ENCODE results near the gene SOX18.
"Not testable (repeated sequence)": the region's sequence is repeated elsewhere in the genome, so short reads cannot be mapped to it uniquely, and the experiment has no call there.

SOX18 gene

DNA sequence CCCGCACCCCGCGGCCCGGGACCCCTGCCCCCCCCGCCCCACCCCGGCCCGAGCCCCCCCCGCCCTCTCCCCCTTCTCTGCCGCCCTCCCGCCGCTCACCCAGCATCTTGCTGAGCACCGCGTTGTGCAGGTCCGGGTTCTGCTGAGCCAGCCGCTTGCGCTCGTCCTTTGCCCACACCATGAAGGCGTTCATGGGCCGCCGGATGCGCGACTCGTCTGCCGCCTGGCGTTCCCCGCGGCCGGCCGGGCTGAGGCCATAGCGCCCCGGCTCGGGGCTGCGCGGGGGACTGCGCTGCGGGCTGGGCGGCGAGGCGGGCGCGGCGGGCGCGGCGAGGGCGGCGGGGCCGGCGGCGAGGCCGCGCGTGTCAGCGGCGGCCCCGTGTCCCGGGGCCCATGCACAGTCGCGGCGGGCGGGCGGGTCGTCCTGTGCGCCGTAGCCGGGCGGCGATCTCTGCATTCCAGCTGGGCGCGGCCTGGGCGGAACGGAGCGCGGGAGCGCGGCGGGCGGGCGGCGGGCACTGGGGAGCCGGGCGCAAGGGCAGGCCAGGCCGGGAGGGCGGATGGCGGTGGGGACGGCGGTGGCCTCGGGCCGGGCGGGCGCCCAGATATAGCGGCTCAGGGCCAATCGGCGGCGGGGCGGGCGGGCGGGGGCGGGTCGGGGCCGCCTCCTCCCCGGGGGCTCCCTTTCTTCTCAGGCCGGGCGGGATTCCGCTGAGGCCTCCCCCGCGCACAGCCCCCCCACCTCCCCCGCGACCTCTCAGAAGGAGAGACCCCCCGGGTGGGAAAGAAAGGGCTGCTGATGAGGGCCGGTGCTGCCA lies at the start of gene SOX18:
SOX18 (minus strand) TSS at position 580 of the 818 bp plus-strand sequence; CDS start at position 457, 123 bp downstream.
- no peak for DNase-seq (ENCODE audit: low read depth, low spot score)

GRCh38 chr20:64098471-64099013 lies 49.1 kb upstream of the SOX18 start:
- DNase-seq (ENCODE audit: low read depth, low spot score) = no peak

GRCh38 chr20:64096535-64096934 lies 47.1 kb upstream of the SOX18 start:
- no peak for DNase-seq (ENCODE audit: low read depth, low spot score)

DNA sequence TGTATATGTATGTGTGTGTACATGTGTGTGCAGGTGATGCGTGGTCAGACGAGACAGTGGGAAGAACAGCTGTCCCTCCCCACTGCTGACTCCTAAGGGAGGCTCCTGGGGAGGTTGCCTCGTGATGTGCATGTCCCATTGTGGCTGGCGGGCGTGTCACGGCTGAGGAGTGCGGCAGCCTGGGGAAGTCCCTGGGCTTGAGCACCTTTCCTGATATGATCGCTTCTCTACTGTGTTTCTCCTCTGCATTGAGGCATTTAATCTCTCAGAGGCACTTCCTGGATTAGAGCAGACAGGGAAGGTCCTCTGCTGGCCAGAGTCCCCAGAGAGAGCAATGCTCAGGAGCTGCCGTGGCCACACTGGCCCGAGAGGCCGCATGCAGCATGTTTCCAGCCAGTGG lies 46.5 kb upstream of the SOX18 start:
- no peak for DNase-seq (ENCODE audit: low read depth, low spot score)

DNA sequence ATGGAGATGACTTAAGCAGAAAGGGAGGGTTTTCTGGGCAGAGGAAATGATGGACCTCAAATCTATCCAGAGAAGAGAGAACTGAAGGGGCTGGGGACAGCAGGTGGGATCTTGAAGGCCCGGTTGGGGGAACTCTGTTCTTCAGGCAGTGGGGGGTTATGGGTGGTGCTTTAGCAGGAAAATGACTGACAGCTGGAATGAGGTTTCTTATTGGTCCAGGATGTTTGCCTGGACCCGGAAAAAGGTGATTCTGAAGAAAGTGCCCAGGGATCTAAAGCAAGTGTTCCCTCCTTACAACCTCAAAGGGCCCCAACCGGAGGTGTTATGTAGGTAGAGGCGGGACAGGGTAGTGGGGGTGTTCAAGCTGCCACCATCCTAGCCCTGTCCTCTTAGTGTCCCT lies 46.0 kb upstream of the SOX18 start:
- no peak for DNase-seq (ENCODE audit: low read depth, low spot score)

GRCh38 chr20:64093013-64093503 lies 43.6 kb upstream of the SOX18 start:
- DNase-seq (ENCODE audit: low read depth, low spot score) = no peak

- no peak for DNase-seq (ENCODE audit: low read depth, low spot score)
Measured at GRCh38 chr20:64092258-64093012, 43.0 kb upstream of the SOX18 start.

DNA sequence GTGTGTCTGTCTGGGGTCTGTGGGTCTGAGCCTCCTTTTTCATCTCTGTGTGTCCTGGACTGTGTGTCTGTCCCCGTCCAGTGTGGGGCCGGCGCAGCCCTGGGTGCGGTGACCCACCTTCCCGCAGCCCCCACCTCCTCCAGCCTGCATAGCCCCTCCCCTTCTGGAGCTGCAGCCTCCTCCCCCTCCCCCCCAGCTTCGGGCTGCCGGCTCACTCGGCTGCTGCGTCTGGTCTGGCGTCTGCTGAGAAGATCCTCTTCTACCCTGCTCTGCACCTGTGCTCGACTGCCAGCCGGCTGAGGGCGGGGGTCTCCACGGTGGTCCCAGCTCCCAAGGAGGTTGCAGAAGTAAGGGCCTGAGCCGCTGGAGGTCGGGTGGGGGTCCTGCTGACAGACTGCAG lies 42.3 kb upstream of the SOX18 start:
- no peak for DNase-seq (ENCODE audit: low read depth, low spot score)

DNA sequence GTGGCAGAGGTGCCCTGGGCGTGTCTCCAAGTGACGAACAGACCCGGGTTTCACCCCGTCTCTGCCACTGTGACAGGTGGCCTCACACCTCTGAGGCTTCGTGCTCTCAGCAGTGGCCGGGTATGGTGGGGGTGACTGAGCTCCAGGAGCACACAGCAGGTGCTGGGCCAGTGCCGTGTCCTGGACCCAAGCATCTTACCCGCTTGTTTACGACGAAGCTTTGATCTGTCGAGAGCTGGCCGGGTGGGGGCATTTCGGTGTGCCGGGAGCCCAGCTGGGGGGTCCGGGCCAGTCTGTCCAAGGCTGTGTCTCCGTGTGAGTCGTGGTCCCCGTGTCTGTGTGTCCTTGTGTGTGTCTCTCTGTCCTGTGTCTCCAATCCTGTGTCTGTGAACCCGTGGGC lies 41.9 kb upstream of the SOX18 start:
- no peak for DNase-seq (ENCODE audit: low read depth, low spot score)

DNA sequence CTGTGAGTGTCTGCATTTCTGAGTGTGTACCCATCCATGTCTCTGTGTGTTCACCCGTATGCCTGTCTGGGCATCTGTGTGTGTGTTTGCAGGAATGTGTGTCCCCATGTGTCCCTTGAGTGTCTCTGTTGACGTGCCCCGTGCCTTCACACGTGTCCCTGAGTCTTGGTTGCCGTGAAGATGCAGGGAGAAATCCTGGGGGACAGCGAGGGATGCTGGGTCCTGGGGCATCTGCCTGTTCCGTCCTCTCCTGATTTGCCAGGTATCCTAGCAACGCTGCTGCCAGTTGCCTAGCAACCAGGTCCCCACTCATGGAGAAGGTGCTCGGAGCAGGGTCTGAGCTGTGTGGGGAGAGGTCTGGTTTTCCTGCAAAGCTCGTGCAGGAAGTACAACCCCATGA lies 40.7 kb upstream of the SOX18 start:
- DNase-seq (ENCODE audit: low read depth, low spot score) = no peak

GRCh38 chr20:64088586-64088985 lies 39.1 kb upstream of the SOX18 start:
- DNase-seq (ENCODE audit: low read depth, low spot score) = not testable (repeated sequence)

DNA sequence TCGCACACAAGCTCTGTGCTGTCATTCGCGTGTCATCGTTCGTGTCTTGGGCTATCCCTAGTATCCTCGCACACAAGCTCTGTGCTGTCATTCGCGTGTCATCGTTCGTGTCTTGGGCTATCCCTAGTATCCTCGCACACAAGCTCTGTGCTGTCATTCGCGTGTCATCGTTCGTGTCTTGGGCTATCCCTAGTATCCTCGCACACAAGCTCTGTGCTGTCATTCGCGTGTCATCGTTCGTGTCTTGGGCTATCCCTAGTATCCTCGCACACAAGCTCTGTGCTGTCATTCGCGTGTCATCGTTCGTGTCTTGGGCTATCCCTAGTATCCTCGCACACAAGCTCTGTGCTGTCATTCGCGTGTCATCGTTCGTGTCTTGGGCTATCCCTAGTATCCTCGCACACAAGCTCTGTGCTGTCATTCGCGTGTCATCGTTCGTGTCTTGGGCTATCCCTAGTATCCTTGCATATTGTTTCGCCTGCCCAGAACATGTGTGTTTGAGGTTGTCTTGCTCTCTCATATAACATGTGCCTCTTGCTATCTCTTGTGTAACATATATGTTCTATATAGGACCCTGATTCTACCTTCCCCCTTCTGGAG lies 37.9 kb upstream of the SOX18 start:
- not testable (repeated sequence) for DNase-seq (ENCODE audit: low read depth, low spot score)

- DNase-seq (ENCODE audit: low read depth, low spot score) = no peak
Measured at GRCh38 chr20:64086801-64087200, 37.4 kb upstream of the SOX18 start.

- no peak for DNase-seq (ENCODE audit: low read depth, low spot score)
Measured at GRCh38 chr20:64084685-64085152, 35.3 kb upstream of the SOX18 start.

DNA sequence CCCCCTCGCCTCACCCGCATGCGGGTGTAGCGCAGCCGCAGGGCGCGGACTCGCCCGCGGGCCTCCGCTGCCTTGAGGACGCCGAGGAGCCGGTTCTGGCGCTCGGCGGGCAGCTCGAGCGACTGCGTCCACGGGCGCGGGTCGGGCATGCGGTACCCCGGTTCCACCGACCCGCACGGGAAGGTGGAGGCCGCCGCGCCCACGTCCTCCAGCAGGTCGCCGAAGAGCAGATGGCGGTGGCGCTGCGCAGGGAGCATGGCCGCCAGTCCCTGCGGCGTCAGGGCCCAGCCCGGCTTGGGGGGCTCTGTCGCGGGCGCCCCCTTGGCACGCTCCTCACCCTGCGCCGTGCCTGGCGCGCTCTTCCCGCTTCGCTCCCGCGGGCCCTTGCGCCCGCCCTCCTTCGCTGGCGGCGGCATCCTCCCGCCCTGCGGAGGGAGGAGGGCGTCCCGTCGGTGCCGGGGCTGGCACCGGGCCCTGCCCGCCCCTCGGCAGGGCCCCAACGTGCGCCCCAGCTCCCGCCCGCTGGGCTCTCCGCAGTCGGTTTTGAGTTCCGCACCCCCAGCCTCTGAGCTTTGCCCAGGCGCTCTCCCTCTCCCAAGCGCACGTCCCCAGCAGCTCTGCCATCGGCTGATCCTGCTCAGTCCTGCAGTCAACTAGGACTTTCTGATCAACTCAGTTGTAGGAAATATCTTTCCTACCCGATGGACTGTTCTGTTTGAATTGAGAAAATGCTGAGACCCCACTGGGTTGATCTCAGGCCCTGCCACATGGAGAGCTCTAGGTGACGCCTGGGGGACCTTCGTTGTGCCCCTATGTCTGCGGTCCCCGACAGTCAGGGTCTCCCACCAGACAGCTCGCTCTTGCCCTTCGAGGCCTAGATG lies 34.6 kb upstream of the SOX18 start, which contains the start of gene LKAAEAR1:
LKAAEAR1 (minus strand) TSS at position 595 of the 881 bp plus-strand sequence; CDS start at position 416, 179 bp downstream.
- no peak for DNase-seq (ENCODE audit: low read depth, low spot score)

- peak; percentile 18 for DNase-seq (ENCODE audit: low read depth, low spot score)
Measured at GRCh38 chr20:64083378-64083803, 34.0 kb upstream of the SOX18 start.

DNA sequence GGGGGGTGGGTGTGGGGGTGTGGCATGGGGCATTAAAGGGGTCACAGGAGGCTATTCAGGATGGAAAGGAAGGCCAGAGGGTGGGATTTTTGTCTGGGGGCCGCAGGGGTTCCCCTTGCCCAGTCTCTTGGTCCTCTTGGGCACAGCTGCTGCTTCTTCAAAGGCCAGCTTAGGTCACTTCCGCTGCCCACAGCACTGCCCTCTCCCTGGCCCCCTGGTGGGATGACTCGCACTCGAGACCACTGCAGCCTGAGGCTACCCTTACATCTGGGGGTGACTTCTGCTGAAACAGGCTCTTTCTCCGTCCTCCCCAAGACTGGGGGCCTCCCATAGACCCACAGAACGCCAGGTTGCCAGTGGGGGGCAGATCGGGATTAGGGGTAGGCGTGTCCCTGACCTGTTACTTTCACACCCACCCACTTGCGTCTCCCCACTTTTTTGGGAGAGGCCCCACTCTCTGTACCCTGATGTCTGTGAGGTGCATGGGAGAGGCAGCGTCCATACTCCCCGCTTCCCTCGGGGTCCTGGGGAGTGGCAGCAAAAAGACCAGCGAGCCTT lies 33.5 kb upstream of the SOX18 start:
- no peak for DNase-seq (ENCODE audit: low read depth, low spot score)

GRCh38 chr20:64082126-64082731 lies 32.8 kb upstream of the SOX18 start:
- DNase-seq (ENCODE audit: low read depth, low spot score) = no peak

DNA sequence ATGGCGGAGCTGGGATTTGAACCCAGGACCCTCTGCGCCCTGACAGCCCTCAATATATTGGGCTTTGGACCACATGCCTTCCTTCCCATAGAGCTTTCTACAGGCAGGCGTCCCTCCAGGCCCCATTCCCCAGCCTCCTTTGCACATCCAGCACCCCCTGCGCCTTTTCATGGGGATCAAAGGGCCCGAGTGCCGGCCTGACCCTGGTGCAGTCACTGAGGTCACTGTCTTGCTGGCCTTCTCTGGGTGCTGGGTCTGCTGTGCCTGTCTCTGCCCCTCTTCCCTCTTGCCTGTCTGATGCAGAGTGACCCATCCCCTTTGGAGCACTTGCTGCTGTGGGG lies 32.2 kb upstream of the SOX18 start:
- no peak for DNase-seq (ENCODE audit: low read depth, low spot score)

Data from activated naive CD8-positive, alpha-beta T cell treated with anti-CD3 and anti-CD28 coated beads, Interleukin-2, amount 50 U/mL, for 16 hours (primary cell).